GM19438 (cell line): ENCODE results near the gene SCTR.

ENCODE experiments used
- ATAC-seq: cut with Tn5 transposase; IDR thresholded peaks from one replicate; pipeline ENCODE4 v1.9.1; 2021; ENCODE audit warnings: low read depth; ENCODE audit not compliant: unreplicated experiment

SCTR gene

GRCh38 chr2:119488245-119489214 lies 35.8 kb downstream of the SCTR start:
- no peak for ATAC-seq

- peak; percentile 86 for ATAC-seq
Measured at GRCh38 chr2:119487434-119488244, 36.6 kb downstream of the SCTR start.

- no peak for ATAC-seq
Measured at GRCh38 chr2:119486886-119487285, 37.4 kb downstream of the SCTR start.

DNA sequence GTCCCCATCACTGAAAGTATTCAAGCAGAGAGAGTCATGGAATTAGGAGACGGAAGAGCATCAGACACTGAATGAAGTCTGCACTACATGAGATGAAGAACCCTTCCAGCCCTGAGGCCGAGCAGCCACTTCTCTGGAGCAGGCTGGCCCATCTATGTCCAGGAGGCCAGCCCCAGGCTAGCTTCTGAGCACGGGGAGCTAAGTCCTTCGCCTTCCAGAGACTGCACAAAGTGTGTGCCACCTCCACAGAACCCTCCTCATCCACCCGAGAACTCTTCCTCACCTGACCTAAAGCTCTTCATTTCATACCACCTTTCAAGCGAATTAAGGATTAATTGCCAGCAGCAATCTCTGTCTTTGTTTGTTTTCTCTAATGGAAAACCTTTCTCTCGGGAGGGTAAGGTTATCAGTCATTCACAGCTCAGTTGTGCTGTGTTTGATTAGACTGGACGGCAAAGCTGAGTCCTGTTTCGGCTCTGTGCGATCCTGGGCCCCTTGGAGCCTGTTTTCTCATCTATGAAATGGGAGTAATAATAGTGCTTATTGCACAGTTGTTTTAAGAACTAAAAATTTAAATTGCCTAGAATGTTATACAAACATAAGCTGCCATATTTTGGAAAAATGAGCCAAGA lies 38.0 kb downstream of the SCTR start:
- no peak for ATAC-seq

DNA sequence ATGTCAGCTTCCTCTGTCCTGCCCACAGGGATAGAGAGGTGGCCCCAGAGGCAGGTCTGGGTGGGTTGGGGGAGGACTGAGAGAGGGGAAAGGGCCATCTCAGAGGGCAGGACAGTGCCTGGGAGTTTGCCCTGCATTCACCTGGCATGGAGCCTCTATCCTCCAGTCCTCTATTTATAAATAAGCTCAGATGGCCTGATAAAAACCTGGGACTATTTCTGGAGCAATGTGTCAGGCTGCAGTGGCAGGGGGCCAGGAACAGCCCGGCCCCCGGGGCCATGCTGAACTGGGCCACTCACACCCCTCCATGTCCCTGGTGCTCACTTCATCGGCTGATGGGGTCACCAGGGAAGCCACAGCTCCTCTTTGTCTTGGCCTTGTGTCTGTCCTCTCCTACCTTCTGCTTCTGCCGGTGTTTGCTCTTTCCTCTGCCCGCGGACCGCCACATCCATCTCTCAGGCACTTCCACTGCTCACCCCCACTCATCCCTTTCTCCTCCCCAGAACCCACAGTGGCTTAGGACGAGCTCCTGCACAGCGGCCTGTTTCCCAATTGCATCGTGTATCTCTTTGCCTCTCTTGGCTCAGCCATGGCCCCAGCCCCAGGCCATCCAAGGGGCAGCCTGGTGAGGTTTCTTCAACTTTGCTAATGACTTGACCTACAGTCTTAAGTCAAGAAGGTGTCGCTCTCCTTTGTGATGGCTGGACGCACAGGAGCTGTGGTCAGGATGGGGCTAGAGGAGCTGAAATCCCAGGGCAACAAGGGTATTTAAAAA lies 38.8 kb downstream of the SCTR start:
- no peak for ATAC-seq

- no peak for ATAC-seq
Measured at GRCh38 chr2:119484834-119485233, 39.4 kb downstream of the SCTR start.

GRCh38 chr2:119483896-119484718 lies 40.2 kb downstream of the SCTR start:
- no peak for ATAC-seq

DNA sequence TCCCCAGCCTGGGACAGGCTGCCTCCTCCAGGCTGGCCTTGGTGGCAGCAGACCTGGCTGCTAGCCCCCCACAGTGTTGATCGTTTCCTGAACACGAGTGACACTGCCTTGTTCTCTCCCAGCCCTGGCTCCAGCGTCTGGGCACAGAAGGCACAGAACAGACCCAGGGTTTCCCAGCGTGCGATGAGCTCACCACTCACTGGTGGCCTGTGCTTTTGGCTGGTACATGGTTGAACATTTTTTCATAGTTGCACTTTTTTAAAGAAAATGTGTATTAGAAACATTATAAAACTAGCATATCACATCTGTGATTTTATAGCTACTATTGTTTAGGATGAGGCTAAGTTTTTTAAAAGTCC lies 40.9 kb downstream of the SCTR start:
- ATAC-seq = no peak

DNA sequence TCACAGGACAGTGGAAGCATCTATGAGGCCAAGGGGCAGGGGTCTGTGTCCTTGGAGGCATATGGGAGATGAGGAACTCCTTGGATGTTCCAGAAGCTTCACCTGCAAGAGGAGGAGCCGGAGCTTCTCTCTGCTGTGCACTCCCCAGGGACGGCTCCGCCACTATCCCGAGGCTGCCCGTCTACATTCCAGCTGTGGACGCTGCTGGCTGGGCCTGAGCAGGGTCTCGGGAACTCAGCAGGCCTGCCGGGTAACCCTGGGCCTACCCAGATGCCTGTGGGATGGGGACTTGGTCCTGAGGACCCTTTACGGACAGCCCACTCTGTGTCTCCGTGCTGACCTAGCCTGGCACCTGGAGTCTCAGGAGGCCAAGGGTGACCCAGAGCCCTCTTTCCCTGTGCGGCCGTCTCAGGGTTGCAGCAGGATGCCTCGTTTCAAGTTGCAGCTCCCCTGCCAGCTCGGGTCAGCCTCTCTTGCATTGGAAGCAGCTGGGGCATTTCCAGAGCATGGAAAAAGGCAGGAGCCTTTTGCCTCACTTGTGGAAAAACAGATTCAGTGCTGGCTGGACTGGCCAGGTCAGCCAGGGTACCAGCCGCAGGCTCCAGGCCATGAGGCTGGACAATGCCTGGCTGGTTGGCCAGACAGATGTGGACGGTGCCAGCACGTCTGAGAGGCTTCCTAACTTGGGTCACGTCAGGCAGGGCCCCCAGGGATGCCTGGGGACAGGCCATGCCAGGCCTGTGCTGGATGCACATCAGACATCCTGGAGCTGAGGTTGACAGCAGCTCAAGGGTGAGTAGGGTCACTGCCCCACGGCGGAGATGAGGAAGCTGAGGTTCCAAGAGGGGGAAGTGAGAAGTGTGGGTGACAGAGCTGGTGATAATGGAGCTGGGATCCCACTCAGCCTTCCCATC lies 41.5 kb downstream of the SCTR start:
- no peak for ATAC-seq

GRCh38 chr2:119481501-119482455 lies 42.5 kb downstream of the SCTR start:
- ATAC-seq = no peak

DNA sequence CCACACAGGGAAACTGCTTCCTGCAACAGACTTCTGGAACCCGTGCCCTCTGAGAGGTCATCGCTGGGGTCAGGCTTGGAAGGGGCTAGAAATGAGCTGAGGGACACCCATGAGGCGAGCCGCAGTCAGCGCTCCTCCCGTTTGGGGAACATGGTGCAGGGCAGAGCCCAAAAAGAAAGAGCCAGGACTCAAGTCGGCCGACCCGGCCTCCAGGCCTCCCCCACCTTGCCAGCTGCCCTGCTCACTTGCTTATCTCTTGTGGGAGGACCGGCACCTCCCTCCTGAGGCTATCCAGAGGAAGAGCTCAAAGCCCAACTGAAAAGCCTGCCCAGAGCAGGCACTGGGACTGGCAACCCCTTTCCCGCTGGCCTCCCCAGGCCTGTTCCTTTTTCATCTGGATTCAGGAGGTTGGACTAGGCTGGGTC lies 43.6 kb downstream of the SCTR start:
- ATAC-seq = no peak

GRCh38 chr2:119480184-119480583 lies 44.1 kb downstream of the SCTR start:
- ATAC-seq = no peak

- ATAC-seq = no peak
Measured at GRCh38 chr2:119478978-119479295, 45.3 kb downstream of the SCTR start.

- no peak for ATAC-seq
Measured at GRCh38 chr2:119478188-119478977, 45.9 kb downstream of the SCTR start.

DNA sequence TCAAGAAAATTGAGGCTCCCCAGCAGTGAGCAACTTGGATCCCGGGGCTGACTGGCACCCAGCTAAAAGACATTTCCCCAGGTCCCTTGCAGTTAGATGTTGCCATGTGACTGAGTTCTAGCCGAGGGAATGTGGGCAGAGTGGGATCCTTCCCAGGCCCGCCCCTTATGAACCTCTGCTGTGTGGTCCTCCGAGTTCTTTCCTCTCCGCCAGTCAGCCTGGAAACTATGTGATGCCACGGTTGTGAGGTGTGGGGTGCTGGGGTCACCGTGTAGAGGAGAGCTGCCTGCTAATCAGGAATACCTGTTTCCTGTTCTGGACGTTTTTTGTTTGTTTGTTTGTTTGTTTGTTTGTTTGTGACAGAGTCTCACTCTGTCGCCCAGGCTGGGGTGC lies 47.2 kb downstream of the SCTR start:
- no peak for ATAC-seq

- ATAC-seq = peak; percentile 87
Measured at GRCh38 chr2:119476301-119477112, 47.8 kb downstream of the SCTR start.
